Measurements from ENCODE around the gene FAM193B.

Gene FAM193B

DNA sequence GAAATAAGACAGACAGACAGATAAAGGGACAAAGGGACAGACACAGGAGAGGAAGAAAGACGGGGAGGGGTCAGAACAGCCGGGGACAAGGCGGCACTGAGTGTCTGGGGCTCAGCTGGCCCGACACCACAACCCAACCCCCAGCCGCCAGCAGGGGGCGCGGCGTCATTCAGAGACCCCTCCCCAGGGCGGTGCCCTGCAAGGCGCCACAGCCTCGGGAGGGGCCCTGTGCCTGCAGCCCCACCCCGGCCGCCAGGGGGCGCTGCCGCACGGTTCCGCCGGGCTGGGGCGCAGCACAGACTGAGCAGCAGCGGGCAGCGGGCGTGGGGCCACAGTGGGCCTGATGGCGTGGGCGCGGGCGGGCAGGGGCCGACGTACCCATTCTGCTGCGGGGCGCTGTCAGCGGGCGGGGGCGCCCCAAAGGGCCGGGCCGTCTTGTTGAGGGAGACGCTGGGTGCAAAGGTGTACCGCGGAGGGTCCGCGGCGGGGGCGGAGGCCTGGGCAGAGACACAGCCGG is 62.9 kb downstream of the FAM193B start:
- 85% methylated on average over 28 of the region's 43 CpGs for WGBS (ENCODE audit: insufficient coverage)
- no peak overlapping the region for H3K4me3 ChIP-seq (ENCODE audit: control insufficient read depth in 1 of 7, extremely low read depth in 1 of 7, insufficient read depth in 4 of 7, low read depth in 2 of 7, low read length in 6 of 7)
- H3K9me3 ChIP-seq (ENCODE audit: control extremely low read depth in 1 of 5, control insufficient read depth in 4 of 5, insufficient read depth in 2 of 5, low read depth in 1 of 5, low read length in 4 of 5), result no peaks in the 10 kb centered on the region
- ChIA-PET CTCF (interaction anchor here (1.3 to 18.3 kb wide), 3 partner anchors 12 to 19 kb away, joined by 4 to 206 read pairs (median 12); partner anchors contain the start of gene DOK3), POLR2A (no interaction called here)
- peaks cover 7 to 50% (median 17%) of the 10 kb centered on the region in 4 experiments for H3K36me3 ChIP-seq (ENCODE audit: control insufficient read depth in 4 of 4, insufficient read depth in 4 of 4, low read length in 3 of 4)
- DNase-seq, result peak in 2 of 3 donors; percentile 64 to 65
- H3K27me3 ChIP-seq (replicated peaks in 2 of 5; ENCODE audit: control insufficient read depth in 4 of 5, insufficient read depth in 5 of 5, low read length in 4 of 5), result no peaks in the 10 kb centered on the region
- no peak overlapping the region for H3K27ac ChIP-seq (ENCODE audit: insufficient read depth in 1 of 2, low read depth in 1 of 2, low read length in 2 of 2, poor library complexity in 1 of 2, severe bottlenecking in 2 of 2)
- peaks cover 2 to 35% (median 28%) of the 10 kb centered on the region in 4 experiments for H3K4me1 ChIP-seq (ENCODE audit: control extremely low read depth in 1 of 4, control insufficient read depth in 4 of 4, insufficient read depth in 4 of 4, low read length in 3 of 4)

DNA sequence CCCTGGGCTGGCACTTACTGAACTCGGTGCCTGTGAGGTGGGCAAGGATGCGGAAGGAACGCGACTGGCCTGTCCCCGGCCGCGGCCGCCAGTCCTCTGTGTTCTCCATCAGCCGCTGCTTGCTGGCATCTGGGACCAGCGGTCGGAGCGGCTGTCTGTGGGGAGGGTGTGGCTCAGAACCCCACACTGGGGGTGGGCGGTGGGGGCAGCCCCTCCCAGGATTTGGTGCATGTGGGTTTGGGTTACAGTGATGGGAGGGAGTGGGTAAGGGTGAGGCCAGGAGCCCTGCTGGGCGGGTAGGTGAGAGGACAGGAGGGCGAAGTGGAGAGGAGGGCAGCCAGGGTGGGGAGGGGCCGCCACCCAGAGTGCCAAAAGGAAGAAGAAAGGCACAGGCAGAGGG is 63.4 kb downstream of the FAM193B start:
- H3K27ac ChIP-seq (ENCODE audit: insufficient read depth in 1 of 2, low read depth in 1 of 2, low read length in 2 of 2, poor library complexity in 1 of 2, severe bottlenecking in 2 of 2), result no peak overlapping the region
- POLR2A ChIA-PET, result no interaction called here
- no peak overlapping the region for H3K4me3 ChIP-seq (ENCODE audit: control insufficient read depth in 1 of 7, extremely low read depth in 1 of 7, insufficient read depth in 4 of 7, low read depth in 2 of 7, low read length in 6 of 7)
- peaks cover 7 to 54% (median 19%) of the 10 kb centered on the region in 4 experiments for H3K36me3 ChIP-seq (ENCODE audit: control insufficient read depth in 4 of 4, insufficient read depth in 4 of 4, low read length in 3 of 4)
- WGBS (ENCODE audit: insufficient coverage), result 98% methylated on average over 11 of the region's 16 CpGs
- no peaks in the 10 kb centered on the region for H3K9me3 ChIP-seq (ENCODE audit: control extremely low read depth in 1 of 5, control insufficient read depth in 4 of 5, insufficient read depth in 2 of 5, low read depth in 1 of 5, low read length in 4 of 5)
- DNase-seq, result no peak
- H3K27me3 ChIP-seq (replicated peaks in 2 of 5; ENCODE audit: control insufficient read depth in 4 of 5, insufficient read depth in 5 of 5, low read length in 4 of 5), result no peaks in the 10 kb centered on the region
- H3K4me1 ChIP-seq (ENCODE audit: control extremely low read depth in 1 of 4, control insufficient read depth in 4 of 4, insufficient read depth in 4 of 4, low read length in 3 of 4), result peaks cover 2 to 30% (median 23%) of the 10 kb centered on the region in 4 experiments
- CTCF ChIA-PET, result interaction anchor here (2.0 to 18.3 kb wide), 3 partner anchors 13 to 102 kb away, joined by 4 to 206 read pairs (median 40); partner anchors contain the start of gene DOK3

DNA sequence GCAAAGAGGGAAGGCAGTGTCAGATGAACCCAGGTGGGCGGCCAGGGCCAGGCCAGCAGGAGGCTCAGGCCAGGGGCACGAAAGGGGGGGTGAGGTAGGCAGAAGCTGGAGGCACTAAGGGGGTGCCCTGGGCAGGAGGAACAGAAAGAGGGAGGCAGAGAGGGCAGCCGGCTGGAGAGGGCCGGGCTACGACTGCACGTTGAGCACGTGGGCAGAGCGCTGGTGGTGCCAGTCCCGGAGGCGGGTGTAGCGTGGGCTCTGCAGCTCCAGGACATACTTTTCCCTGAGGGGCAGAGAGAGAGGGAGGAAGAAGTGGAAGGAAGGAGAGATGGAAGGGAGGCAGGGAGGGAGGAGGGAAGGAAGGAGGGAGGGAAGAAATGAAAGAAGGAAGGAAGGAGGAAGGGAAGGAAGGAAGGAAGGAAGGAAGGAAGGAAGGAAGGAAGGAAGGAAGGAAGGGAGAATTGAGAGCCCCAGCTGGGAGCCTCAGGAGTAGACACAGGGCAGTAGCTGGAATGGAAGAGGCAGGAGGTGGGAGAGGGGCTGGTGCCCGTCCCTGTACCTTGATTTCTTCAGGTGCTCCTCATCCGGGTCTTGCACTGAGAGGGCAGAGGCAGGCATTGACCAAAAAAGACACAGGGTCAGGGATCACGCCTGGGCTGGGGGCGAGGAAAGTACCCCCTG is 63.9 kb downstream of the FAM193B start:
- POLR2A ChIA-PET, result interaction anchor here (1.2 kb wide), 1 partner anchor 12 kb away, joined by 5 read pairs; no protein-coding TSS in a partner anchor
- H3K27ac ChIP-seq (ENCODE audit: insufficient read depth in 1 of 2, low read depth in 1 of 2, low read length in 2 of 2, poor library complexity in 1 of 2, severe bottlenecking in 2 of 2), result no peak overlapping the region
- no peak overlapping the region for H3K4me3 ChIP-seq (ENCODE audit: control insufficient read depth in 1 of 7, extremely low read depth in 1 of 7, insufficient read depth in 4 of 7, low read depth in 2 of 7, low read length in 6 of 7)
- peaks cover 0 to 25% (median 18%) of the 10 kb centered on the region in 4 experiments for H3K4me1 ChIP-seq (ENCODE audit: control extremely low read depth in 1 of 4, control insufficient read depth in 4 of 4, insufficient read depth in 4 of 4, low read length in 3 of 4)
- no peak for DNase-seq
- CTCF ChIA-PET, result interaction anchor here (1.5 to 18.3 kb wide), 4 partner anchors 13 to 101 kb away, joined by 3 to 206 read pairs (median 22); partner anchors contain the start of gene DOK3
- no peaks in the 10 kb centered on the region for H3K9me3 ChIP-seq (ENCODE audit: control extremely low read depth in 1 of 5, control insufficient read depth in 4 of 5, insufficient read depth in 2 of 5, low read depth in 1 of 5, low read length in 4 of 5)
- WGBS (ENCODE audit: insufficient coverage), result 93% methylated on average over 14 of the region's 15 CpGs
- H3K27me3 ChIP-seq (replicated peaks in 2 of 5; ENCODE audit: control insufficient read depth in 4 of 5, insufficient read depth in 5 of 5, low read length in 4 of 5), result no peaks in the 10 kb centered on the region
- H3K36me3 ChIP-seq (ENCODE audit: control insufficient read depth in 4 of 4, insufficient read depth in 4 of 4, low read length in 3 of 4), result peaks cover 7 to 55% (median 20%) of the 10 kb centered on the region in 4 experiments

DNA sequence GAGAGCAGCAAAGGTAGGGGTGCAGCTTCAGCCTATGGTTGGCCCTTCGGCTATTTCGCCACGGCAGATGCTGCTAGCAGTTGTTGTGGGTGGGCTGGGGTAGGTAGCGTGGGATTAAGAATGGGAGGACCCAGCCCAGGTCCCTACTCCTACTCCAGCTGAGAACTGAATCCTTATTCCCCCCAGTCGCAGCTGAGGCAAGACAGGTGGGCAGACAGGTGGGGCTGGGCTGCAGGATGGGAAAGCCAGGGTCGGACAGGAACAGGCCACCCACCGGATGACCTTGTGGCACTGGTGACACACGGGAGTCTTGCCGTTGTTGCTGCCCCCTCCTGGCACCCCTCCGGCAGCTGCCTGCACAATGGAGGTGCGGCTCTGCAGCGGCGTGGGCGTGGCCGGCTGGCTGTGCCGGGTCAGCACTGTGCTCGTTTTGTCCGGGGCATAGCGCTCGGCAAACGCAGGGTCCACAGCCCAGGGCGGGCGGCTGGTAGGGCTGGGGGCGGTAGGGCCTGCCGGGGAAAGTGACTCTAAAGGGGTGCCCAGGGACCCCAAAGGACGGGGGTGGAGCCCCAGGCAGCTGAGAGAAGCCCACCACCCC is 65.1 kb downstream of the FAM193B start:
- H3K9me3 ChIP-seq (ENCODE audit: control extremely low read depth in 1 of 5, control insufficient read depth in 4 of 5, insufficient read depth in 2 of 5, low read depth in 1 of 5, low read length in 4 of 5), result no peaks in the 10 kb centered on the region
- CTCF ChIA-PET, result interaction anchor here (0.7 to 18.3 kb wide), 8 partner anchors 8 to 118 kb away, joined by 3 to 206 read pairs (median 4); partner anchors contain the start of genes DOK3 and PDLIM7
- H3K27me3 ChIP-seq (replicated peaks in 2 of 5; ENCODE audit: control insufficient read depth in 4 of 5, insufficient read depth in 5 of 5, low read length in 4 of 5), result no peaks in the 10 kb centered on the region
- H3K27ac ChIP-seq (ENCODE audit: insufficient read depth in 1 of 2, low read depth in 1 of 2, low read length in 2 of 2, poor library complexity in 1 of 2, severe bottlenecking in 2 of 2), result no peak overlapping the region
- DNase-seq, result no peak
- POLR2A ChIA-PET, result interaction anchor here (1.2 kb wide), 1 partner anchor 10 kb away, joined by 5 read pairs; no protein-coding TSS in a partner anchor
- H3K36me3 ChIP-seq (ENCODE audit: control insufficient read depth in 4 of 4, insufficient read depth in 4 of 4, low read length in 3 of 4), result peaks cover 7 to 58% (median 21%) of the 10 kb centered on the region in 4 experiments
- WGBS (ENCODE audit: insufficient coverage), result 87% methylated on average over 22 of the region's 26 CpGs
- H3K4me3 ChIP-seq (ENCODE audit: control insufficient read depth in 1 of 7, extremely low read depth in 1 of 7, insufficient read depth in 4 of 7, low read depth in 2 of 7, low read length in 6 of 7), result no peak overlapping the region
- peaks cover 0 to 12% (median 5%) of the 10 kb centered on the region in 4 experiments for H3K4me1 ChIP-seq (ENCODE audit: control extremely low read depth in 1 of 4, control insufficient read depth in 4 of 4, insufficient read depth in 4 of 4, low read length in 3 of 4)

DNA sequence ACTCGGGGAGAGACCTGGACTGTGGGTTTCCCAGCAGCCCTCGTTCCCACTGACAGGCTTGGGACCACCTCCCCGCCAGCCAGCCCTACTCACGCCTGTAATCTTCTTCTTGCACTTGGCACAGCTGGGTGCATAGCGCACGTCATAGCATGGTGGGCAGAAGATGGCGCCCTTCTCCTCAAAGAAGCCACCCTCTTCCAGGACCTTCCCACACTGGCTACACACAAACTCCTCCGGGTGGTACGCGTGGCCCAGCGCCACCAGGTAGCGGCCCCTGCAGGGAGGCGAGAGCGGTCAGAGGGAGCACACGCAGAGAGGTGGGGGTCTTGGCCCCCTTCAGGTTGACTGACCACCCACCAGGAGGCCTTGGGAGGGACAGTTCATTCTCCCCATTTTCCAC is 66.4 kb downstream of the FAM193B start:
- POLR2A ChIA-PET, result no interaction called here
- DNase-seq, result peak in 2 of 3 donors; percentile 46 to 49
- CTCF ChIA-PET, result interaction anchor here (0.7 to 18.3 kb wide), 8 partner anchors 10 to 31 kb away, joined by 3 to 206 read pairs (median 4); partner anchors contain the start of gene DOK3
- H3K36me3 ChIP-seq (ENCODE audit: control insufficient read depth in 4 of 4, insufficient read depth in 4 of 4, low read length in 3 of 4), result peaks cover 7 to 64% (median 23%) of the 10 kb centered on the region in 4 experiments
- no peak overlapping the region for H3K27ac ChIP-seq (ENCODE audit: insufficient read depth in 1 of 2, low read depth in 1 of 2, low read length in 2 of 2, poor library complexity in 1 of 2, severe bottlenecking in 2 of 2)
- H3K27me3 ChIP-seq (replicated peaks in 2 of 5; ENCODE audit: control insufficient read depth in 4 of 5, insufficient read depth in 5 of 5, low read length in 4 of 5), result no peaks in the 10 kb centered on the region
- no peak overlapping the region for H3K4me3 ChIP-seq (ENCODE audit: control insufficient read depth in 1 of 7, extremely low read depth in 1 of 7, insufficient read depth in 4 of 7, low read depth in 2 of 7, low read length in 6 of 7)
- peaks cover 0 to under 1% (median 0%) of the 10 kb centered on the region in 4 experiments for H3K4me1 ChIP-seq (ENCODE audit: control extremely low read depth in 1 of 4, control insufficient read depth in 4 of 4, insufficient read depth in 4 of 4, low read length in 3 of 4)
- H3K9me3 ChIP-seq (ENCODE audit: control extremely low read depth in 1 of 5, control insufficient read depth in 4 of 5, insufficient read depth in 2 of 5, low read depth in 1 of 5, low read length in 4 of 5), result no peaks in the 10 kb centered on the region
- 91% methylated on average over 14 of the region's 15 CpGs for WGBS (ENCODE audit: insufficient coverage)

DNA sequence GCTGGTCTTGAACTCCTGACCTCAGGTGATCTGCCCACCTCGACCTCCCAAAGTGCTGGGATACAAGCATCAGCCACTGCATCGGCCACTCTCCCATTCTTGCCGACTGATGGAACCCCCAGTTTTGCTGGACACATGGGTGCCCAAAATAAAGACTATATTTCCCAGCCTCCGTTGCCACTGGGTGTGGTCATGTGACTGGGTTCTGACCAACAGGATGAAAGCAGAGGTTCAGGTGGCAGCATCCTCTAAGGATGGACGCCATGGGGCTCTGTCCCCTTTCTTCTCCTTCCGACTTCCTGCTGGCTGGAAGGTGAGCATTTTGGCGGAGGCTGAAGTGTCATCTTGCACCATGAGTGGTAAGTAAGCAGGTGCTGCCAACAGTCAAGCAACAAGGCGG is 67.2 kb downstream of the FAM193B start:
- Histone ChIP-seq H3K27ac (ENCODE audit: insufficient read depth in 1 of 2, low read depth in 1 of 2, low read length in 2 of 2, poor library complexity in 1 of 2, severe bottlenecking in 2 of 2) (no peak overlapping the region), H3K36me3 (ENCODE audit: control insufficient read depth in 4 of 4, insufficient read depth in 4 of 4, low read length in 3 of 4) (peaks cover 7 to 59% (median 22%) of the 10 kb centered on the region in 4 experiments), H3K4me1 (ENCODE audit: control extremely low read depth in 1 of 4, control insufficient read depth in 4 of 4, insufficient read depth in 4 of 4, low read length in 3 of 4) (no peaks in the 10 kb centered on the region), H3K27me3 (replicated peaks in 2 of 5; ENCODE audit: control insufficient read depth in 4 of 5, insufficient read depth in 5 of 5, low read length in 4 of 5) (no peaks in the 10 kb centered on the region), H3K9me3 (ENCODE audit: control extremely low read depth in 1 of 5, control insufficient read depth in 4 of 5, insufficient read depth in 2 of 5, low read depth in 1 of 5, low read length in 4 of 5) (no peaks in the 10 kb centered on the region), H3K4me3 (ENCODE audit: control insufficient read depth in 1 of 7, extremely low read depth in 1 of 7, insufficient read depth in 4 of 7, low read depth in 2 of 7, low read length in 6 of 7) (no peak overlapping the region)
- CTCF ChIA-PET, result interaction anchor here (1.4 to 18.3 kb wide), 5 partner anchors 10 to 30 kb away, joined by 3 to 206 read pairs (median 4); partner anchors contain the start of gene DOK3
- POLR2A ChIA-PET, result no interaction called here
- no peak for DNase-seq
- 96% methylated on average over 7 of the region's 8 CpGs for WGBS (ENCODE audit: insufficient coverage)
